KBM-7 (cell line): ENCODE results near the gene SLC17A1.

Experiments used
- DNase-seq: peaks from one replicate; pipeline ENCODE4 v3.0.0-alpha.2; 2015
- in situ Hi-C: fragments of 300-500 bp; cut with MboI; formaldehyde crosslinking; loops from 2 replicates; pipeline ENCODE4 v1.14.3; 2020; ENCODE audit warnings: low sequenced_read_pairs, low pct_unique_long_range_greater_than_20kb, mixed read lengths

Gene SLC17A1

GRCh38 chr6:25831532-25832306 is at the start of gene SLC17A1:
SLC17A1 (minus strand) TSS chr6:25832052; CDS start chr6:25830557, 1,495 bp downstream.
- DNase-seq: no peak
- in situ Hi-C loops: no loop called here

- in situ Hi-C loops: no loop called here
These were observed 48.7 kb upstream of the SLC17A1 start for GRCh38 chr6:25880601-25881000.

GRCh38 chr6:25878721-25879322 is 47.0 kb upstream of the SLC17A1 start:
- DNase-seq: no peak
- in situ Hi-C loops: no loop called here

More at GRCh38 chr6:25880601-25881000, 48.7 kb upstream of the SLC17A1 start:
- no peak for DNase-seq

GRCh38 chr6:25875926-25876602 is 44.2 kb upstream of the SLC17A1 start:
- no peak for DNase-seq
- in situ Hi-C loops: no loop called here

- DNase-seq: no peak
- in situ Hi-C loops: no loop called here
These were observed 43.7 kb upstream of the SLC17A1 start for GRCh38 chr6:25875563-25875905.

- no peak for DNase-seq
- in situ Hi-C loops: no loop called here
These were observed 43.1 kb upstream of the SLC17A1 start for GRCh38 chr6:25874822-25875562.

GRCh38 chr6:25874118-25874517 is 42.3 kb upstream of the SLC17A1 start, which contains the start of gene SLC17A3:
SLC17A3 (minus strand) TSS chr6:25874243; CDS start chr6:25868387, 5,856 bp downstream.
- no peak for DNase-seq
- in situ Hi-C loops: no loop called here

GRCh38 chr6:25872814-25873213 is 41.0 kb upstream of the SLC17A1 start:
- in situ Hi-C loops: no loop called here
- DNase-seq: no peak

- DNase-seq: no peak
- in situ Hi-C loops: no loop called here
These were observed 38.0 kb upstream of the SLC17A1 start for GRCh38 chr6:25869840-25870239.

- DNase-seq: no peak
- in situ Hi-C loops: no loop called here
These were observed 36.8 kb upstream of the SLC17A1 start for GRCh38 chr6:25868436-25869183.

- in situ Hi-C loops: no loop called here
- no peak for DNase-seq
These were observed 34.2 kb upstream of the SLC17A1 start for GRCh38 chr6:25866011-25866410.

GRCh38 chr6:25863360-25863759 is 31.5 kb upstream of the SLC17A1 start:
- in situ Hi-C loops: no loop called here
- DNase-seq: no peak

GRCh38 chr6:25862199-25862598 is 30.3 kb upstream of the SLC17A1 start:
- DNase-seq: no peak

GRCh38 chr6:25852756-25853155 is 20.9 kb upstream of the SLC17A1 start:
- DNase-seq: no peak
- in situ Hi-C loops: no loop called here

More at GRCh38 chr6:25862199-25862598, 30.3 kb upstream of the SLC17A1 start:
- in situ Hi-C loops: no loop called here

- no peak for DNase-seq
- in situ Hi-C loops: no loop called here
These were observed 20.1 kb upstream of the SLC17A1 start for GRCh38 chr6:25851961-25852360.

- no peak for DNase-seq
- in situ Hi-C loops: no loop called here
These were observed 12.7 kb upstream of the SLC17A1 start for GRCh38 chr6:25844518-25844917.

- in situ Hi-C loops: no loop called here
- no peak for DNase-seq
These were observed 10.7 kb upstream of the SLC17A1 start for GRCh38 chr6:25842526-25842925.

- in situ Hi-C loops: no loop called here
- no peak for DNase-seq
These were observed 3.8 kb upstream of the SLC17A1 start for GRCh38 chr6:25835442-25836283.
